Ovary (tissue), 1 donor: ENCODE measurements around the gene HTR2B.

Experiments used
- EP300 ChIP-seq: sonication (generic); formaldehyde crosslinking; IDR thresholded peaks from one replicate; pipeline ENCODE4 v1.6.1; 2017; ENCODE audit warnings: antibody characterized with exemption
- POLR2A ChIP-seq: fragments of 450-650 bp; IDR thresholded peaks from one replicate; pipeline ENCODE4 v1.6.1; 2017; ENCODE audit warnings: antibody characterized with exemption, mild to moderate bottlenecking, moderate library complexity

DNA sequence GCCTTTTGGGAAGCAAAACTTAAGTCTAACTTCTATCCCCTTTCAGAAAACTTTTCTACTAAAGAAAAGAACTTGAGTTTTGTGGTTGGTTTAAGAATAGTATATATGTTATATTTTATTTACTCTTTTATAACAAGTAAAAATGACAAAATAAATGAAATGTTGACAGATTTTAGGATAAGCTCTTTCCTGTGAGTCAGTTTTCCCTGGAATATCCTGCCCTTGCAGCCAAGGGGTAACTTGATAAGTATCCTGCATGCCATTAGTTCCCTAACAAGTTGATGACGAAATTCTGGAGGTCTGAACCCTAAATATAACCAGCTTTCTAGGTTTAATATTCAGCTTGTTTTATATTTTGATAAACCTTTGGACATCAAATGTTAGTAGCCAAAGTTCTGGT, 7.3 kb upstream of the HTR2B start:
- TF ChIP-seq EP300: no peak
- no peak for TF ChIP-seq POLR2A
